ENCODE results near the gene ALPP.
"Not testable (repeated sequence)": the region's sequence is repeated elsewhere in the genome, so short reads cannot be mapped to it uniquely, and the experiment has no call there.

Gene ALPP

GRCh38 chr2:232422051-232422450, 43.5 kb downstream of the ALPP start:
- DNase-seq (ENCODE audit: low read depth in 1 of 2, low spot score in 1 of 2), result no peak
- TF ChIP-seq SPI1 (IDR thresholded peaks at IDR 0.05; ENCODE audit: borderline replicate concordance, low read depth), result no peak
- TF ChIP-seq GABPA (IDR thresholded peaks at IDR 0.05; ENCODE audit: low read depth), result no peak
- TF ChIP-seq, protein P1, sequence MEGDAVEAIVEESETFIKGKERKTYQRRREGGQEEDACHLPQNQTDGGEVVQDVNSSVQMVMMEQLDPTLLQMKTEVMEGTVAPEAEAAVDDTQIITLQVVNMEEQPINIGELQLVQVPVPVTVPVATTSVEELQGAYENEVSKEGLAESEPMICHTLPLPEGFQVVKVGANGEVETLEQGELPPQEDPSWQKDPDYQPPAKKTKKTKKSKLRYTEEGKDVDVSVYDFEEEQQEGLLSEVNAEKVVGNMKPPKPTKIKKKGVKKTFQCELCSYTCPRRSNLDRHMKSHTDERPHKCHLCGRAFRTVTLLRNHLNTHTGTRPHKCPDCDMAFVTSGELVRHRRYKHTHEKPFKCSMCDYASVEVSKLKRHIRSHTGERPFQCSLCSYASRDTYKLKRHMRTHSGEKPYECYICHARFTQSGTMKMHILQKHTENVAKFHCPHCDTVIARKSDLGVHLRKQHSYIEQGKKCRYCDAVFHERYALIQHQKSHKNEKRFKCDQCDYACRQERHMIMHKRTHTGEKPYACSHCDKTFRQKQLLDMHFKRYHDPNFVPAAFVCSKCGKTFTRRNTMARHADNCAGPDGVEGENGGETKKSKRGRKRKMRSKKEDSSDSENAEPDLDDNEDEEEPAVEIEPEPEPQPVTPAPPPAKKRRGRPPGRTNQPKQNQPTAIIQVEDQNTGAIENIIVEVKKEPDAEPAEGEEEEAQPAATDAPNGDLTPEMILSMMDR (IDR thresholded peaks at IDR 0.05; ENCODE audit: insufficient read depth, low read length), result no peak
- no peak for TF ChIP-seq REST (IDR thresholded peaks at IDR 0.05; ENCODE audit: insufficient replicate concordance, low read depth)
- no peak for TF ChIP-seq POLR2AphosphoS5 (IDR thresholded peaks at IDR 0.05; ENCODE audit: low read depth)
- H3K4me3 ChIP-seq (replicated peaks; ENCODE audit: insufficient read depth, low read length), result no peak overlapping the region
- no peak overlapping the region for H3K27ac ChIP-seq (replicated peaks)
- peaks cover 41% of the 10 kb centered on the region for H3K27me3 ChIP-seq (ENCODE audit: insufficient read depth, poor library complexity, severe bottlenecking)

DNA sequence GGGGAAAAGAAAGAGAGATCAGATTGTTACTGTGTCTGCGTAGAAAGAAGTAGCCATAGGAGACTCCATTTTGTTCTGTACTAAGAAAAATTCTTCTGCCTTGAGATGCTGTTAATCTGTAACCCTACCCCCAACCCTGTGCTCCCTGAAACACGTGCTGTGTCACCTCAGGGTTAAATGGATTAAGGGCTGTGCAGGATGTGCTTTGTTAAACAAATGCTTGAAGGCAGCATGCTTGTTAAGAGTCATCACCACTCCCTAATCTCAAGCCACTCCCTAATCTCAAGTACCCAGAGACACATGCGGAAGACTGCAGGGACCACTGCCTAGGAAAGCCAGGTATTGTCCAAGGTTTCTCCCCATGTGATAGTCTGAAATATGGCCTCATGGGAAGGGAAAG, 44.4 kb downstream of the ALPP start:
- peaks cover 38% of the 10 kb centered on the region for H3K27me3 ChIP-seq (ENCODE audit: insufficient read depth, poor library complexity, severe bottlenecking)
- not testable (repeated sequence) for H3K4me3 ChIP-seq (replicated peaks; ENCODE audit: insufficient read depth, low read length); DNase-seq (ENCODE audit: low read depth in 1 of 2, low spot score in 1 of 2); H3K27ac ChIP-seq (replicated peaks)

GRCh38 chr2:232423407-232423806, 44.9 kb downstream of the ALPP start:
- H3K27me3 ChIP-seq (ENCODE audit: insufficient read depth, poor library complexity, severe bottlenecking), result peaks cover 33% of the 10 kb centered on the region
- H3K4me3 ChIP-seq (replicated peaks; ENCODE audit: insufficient read depth, low read length); H3K27ac ChIP-seq (replicated peaks); DNase-seq (ENCODE audit: low read depth in 1 of 2, low spot score in 1 of 2): not testable (repeated sequence)

DNA sequence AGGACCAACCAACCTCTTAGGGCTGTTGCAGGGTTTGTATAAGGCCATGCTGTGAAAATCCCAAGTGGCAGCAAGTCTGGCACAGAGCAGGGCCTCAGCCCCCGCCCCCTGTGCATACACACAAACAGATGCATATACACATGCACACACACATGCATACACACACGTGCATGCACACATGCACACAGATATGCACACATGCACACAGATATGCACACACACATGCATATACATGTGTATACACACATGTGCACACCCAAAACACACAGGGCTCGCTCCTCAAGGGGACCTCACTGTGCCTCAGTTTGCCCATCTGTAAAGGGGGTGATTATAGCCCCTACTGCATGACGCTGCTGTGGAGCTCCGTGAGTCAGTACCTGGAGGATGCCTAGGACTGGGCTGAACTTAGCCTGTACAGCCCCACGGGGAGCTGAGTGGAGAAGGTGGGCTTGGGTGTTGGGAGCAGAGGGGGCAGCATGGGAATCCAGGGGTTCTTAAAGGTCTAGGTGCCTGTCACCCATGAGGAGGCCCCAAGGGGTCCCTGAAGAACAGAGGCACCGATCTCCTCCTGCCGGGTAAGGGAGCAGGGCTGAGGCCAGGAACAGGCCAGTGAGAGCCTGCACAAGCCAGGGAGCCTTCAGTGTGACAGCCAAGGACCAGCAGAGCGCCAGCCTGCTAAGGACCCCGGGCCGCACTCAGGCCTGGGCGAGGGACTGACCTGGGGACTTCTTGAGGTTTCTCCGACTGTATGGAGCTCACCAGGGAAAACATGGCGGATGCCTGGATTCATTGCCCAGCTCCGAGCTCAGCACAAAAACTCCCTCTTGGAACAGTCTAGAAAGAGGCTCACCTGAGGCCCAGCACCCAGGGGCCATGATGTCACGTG, 53.4 kb downstream of the ALPP start:
- no peak overlapping the region for H3K27ac ChIP-seq (replicated peaks)
- no peaks in the 10 kb centered on the region for H3K27me3 ChIP-seq (ENCODE audit: insufficient read depth, poor library complexity, severe bottlenecking)
- no peak overlapping the region for H3K4me3 ChIP-seq (replicated peaks; ENCODE audit: insufficient read depth, low read length)
- no peak for DNase-seq (ENCODE audit: low read depth in 1 of 2, low spot score in 1 of 2)
- TF ChIP-seq, protein P1 (IDR thresholded peaks at IDR 0.05; ENCODE audit: insufficient read depth, low read length), result no peak
- TF ChIP-seq POLR2AphosphoS5 (IDR thresholded peaks at IDR 0.05; ENCODE audit: low read depth), result no peak
- no peak for TF ChIP-seq GABPA (IDR thresholded peaks at IDR 0.05; ENCODE audit: low read depth)
- no peak for TF ChIP-seq REST (IDR thresholded peaks at IDR 0.05; ENCODE audit: insufficient replicate concordance, low read depth)
- TF ChIP-seq SPI1 (IDR thresholded peaks at IDR 0.05; ENCODE audit: borderline replicate concordance, low read depth), result no peak

Data from HL-60 (cell line).